HUDEP-2 (cell line): Measurements from ENCODE around the gene TUBGCP6.
A peak's percentile ranks its signal among the peaks of the same experiment; 100 is the strongest.
"Not testable (repeated sequence)": the region's sequence is repeated elsewhere in the genome, so short reads cannot be mapped to it uniquely, and the experiment has no call there.

Experiments used
- DNase-seq, 76 experiments: peaks; one replicate each; lab custom pipeline; 2025; ENCODE audit not compliant: unreplicated experiment in 76 of 76; lab: John Stamatoyannopoulos, UW

TUBGCP6 gene

DNA sequence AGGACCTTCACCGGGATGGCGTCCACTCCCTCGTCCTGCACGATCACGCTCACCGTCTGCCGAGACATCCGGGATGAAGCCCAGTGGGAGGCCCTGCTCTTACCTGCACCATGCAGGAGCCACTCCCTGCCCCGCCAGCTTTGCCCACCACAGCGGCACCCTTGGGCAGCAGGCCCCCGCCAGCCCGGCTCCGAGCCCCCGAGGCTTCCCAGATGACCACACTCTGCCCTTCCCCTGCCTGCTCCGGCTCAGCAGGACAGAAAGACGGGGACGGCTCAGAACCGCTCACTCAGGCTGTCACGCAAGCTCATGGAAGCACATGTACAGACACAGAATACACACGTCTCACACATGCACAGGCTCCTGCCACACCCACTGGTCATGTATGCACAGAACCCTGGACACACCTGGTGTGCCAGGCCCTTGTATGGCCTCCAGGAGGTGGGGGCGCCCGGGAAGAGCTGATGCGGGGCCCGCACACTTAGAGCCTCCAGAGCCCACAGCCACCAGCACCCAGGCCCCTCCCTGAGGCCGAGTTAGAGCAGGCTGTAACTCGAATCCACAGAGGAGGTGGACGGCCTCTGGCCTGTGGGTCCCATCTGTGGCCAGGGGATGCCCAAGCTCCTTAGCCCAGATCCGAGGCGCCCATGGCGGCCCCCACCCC, 34.3 kb upstream of the TUBGCP6 start:
- no peak for DNase-seq

DNA sequence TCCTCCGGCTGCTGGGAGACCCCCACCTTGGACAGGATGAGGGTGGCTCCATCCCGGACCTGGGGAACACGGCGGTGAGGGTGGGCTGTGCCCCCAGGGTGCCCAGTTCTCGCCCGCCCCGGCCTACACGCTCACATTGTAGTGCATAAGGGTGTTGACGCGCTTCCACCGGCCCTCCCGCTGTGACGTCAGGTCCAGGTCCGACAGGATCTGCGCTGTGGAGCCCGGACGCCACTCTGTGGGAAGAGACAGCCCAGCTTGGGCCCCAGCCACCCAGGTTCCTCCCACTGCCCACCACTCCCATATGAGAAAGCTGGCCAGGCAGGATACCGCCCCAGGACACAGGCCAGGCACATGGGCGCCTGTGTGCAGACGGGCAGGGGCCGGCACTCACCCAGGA, 33.6 kb upstream of the TUBGCP6 start:
- DNase-seq: no peak

- DNase-seq: no peak
Measured at GRCh38 chr22:50277761-50278160, 32.9 kb upstream of the TUBGCP6 start.

DNA sequence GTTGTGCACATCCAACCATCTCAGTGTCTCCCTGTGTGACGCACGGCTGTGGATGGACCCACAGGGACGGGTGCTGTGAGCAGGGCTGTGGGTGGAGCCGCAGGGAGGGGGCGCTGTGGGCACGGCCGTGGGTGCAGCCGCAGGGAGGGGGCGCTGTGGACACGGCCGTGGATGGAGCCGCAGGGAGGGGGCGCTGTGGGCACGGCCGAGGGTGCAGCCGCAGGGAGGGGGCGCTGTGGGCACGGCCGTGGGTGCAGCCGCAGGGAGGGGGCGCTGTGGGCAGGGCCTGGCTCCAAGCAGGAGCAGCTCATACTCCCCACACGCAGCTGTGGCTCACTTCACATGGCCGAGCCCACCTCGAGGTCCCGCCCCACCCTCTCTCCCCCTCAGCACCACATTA, 31.3 kb upstream of the TUBGCP6 start:
- peak in 60 of 76 experiments; percentile 3 to 79 (median 48) for DNase-seq

DNA sequence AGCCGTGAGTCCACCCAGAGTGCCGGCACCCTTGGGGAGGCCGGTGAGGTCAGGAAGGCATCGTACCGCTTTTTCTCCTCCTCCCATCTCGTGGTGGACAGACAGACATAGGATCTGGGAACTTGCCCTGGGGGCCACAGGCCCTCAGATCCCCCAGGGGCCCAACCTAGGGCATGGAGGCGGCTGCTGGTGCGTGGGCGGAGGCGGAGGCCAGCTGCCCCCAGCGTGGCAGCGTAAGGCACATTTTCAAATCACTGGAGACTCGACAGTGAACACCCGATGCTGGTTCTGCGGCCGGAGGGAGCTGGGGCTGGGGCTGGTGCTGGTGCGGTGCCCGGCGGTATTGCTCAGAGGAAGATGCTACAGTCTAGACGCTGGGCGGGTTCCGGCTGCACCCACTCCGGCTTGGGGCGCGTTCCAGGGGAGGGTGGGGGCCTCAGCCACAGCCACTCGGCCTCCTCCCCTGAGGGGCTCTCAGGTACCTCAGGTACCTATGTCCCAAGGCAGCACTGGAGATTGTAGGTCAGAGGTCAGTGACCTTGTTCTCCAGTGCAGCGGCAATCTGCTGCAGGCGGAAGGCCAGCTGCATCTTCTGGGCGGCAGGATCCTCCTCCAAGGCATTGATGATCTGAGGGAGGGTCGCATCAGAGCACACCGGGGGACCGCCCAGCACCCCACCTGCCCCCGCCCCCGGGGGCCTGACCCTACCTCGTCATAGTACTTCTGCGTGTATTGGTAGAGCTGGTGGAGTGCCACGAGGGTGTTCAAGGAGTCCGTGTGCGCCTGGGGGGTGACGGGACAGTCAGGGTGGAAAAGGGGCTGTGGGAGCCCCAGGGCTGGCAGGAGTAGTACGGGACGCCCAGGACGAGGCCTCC, 30.6 kb upstream of the TUBGCP6 start:
- no peak for DNase-seq

DNA sequence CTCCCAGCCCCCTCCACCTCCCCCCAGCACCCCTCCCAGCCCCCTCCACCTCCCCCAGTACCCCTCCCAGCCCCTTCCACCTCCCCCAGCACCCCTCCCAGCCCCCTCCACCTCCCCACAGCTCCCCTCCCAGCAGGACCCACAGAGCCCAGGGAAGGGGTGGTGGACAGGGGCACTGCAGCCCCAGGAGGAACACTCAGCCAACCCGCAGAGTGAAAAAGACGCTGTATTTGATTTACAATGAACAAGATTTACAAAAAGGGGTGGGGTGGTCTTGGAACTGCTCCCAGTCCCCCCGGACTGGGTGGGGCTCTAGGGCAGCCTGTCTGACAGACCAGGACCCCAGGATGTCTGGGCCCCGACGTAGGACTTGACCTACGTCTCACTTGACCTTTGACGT, 29.9 kb upstream of the TUBGCP6 start:
- no peak for DNase-seq

GRCh38 chr22:50274311-50274710, 29.5 kb upstream of the TUBGCP6 start:
- peak in 48 of 76 experiments; percentile 6 to 64 (median 36) for DNase-seq

GRCh38 chr22:50273781-50274180, 29.0 kb upstream of the TUBGCP6 start:
- DNase-seq: not testable (repeated sequence)

DNA sequence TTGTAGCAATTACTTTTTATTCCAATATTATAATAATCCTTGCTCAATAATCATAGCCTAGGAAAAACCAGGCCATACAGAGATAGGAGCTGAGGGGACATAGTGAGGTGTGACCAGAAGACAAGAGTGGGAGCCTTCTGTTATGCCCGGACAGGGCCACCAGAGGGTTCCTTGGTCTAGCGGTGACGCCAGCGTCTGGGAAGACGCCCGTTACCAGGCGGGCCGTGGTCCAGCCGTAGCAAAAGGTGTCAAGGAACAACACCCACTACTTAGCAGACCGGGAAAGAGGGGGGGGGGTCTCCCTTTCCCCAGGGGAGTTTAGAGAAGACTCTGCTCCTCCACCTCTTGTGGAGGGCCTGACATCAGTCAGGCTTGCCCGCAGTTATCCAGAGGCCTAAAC, 28.5 kb upstream of the TUBGCP6 start:
- DNase-seq: peak in 1 of 76 experiments; percentile 21

- no peak for DNase-seq
Measured at GRCh38 chr22:50272044-50272802, 27.4 kb upstream of the TUBGCP6 start.

- DNase-seq: peak in 57 of 76 experiments; percentile 11 to 76 (median 52)
Measured at GRCh38 chr22:50271519-50271970, 26.7 kb upstream of the TUBGCP6 start.

- DNase-seq: peak in 56 of 76 experiments; percentile 1 to 71 (median 41)
Measured at GRCh38 chr22:50270666-50271394, 26.0 kb upstream of the TUBGCP6 start.

- DNase-seq: peak in 8 of 76 experiments; percentile 8 to 23 (median 14)
Measured at GRCh38 chr22:50269970-50270665, 25.3 kb upstream of the TUBGCP6 start, which contains the start of gene MAPK11. MAPK11 (minus strand) TSS chr22:50270380; CDS start chr22:50270292, 88 bp downstream.

DNA sequence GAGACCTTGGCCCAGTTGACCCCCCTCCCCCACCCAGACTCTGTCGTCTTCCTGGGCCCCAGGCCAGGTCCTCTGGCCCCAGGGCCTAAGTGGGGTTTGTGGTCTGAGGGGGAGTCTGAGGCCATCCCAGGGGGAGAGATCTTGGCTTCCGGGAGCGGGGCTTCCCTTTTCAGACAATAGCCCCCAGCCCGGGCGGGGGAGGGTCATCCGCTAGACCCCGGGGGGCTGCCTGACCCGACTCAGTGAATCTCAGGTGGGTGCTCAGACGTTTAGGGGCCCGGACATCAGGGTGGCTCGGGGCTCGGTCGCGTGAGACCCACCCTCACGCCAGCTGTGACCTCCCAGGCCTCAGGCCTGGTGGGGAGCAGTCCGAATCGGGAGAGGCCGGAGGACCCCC, 24.7 kb upstream of the TUBGCP6 start:
- no peak for DNase-seq

GRCh38 chr22:50268655-50269113, 23.9 kb upstream of the TUBGCP6 start:
- DNase-seq: peak in 2 of 76 experiments; percentile 8 to 18

DNA sequence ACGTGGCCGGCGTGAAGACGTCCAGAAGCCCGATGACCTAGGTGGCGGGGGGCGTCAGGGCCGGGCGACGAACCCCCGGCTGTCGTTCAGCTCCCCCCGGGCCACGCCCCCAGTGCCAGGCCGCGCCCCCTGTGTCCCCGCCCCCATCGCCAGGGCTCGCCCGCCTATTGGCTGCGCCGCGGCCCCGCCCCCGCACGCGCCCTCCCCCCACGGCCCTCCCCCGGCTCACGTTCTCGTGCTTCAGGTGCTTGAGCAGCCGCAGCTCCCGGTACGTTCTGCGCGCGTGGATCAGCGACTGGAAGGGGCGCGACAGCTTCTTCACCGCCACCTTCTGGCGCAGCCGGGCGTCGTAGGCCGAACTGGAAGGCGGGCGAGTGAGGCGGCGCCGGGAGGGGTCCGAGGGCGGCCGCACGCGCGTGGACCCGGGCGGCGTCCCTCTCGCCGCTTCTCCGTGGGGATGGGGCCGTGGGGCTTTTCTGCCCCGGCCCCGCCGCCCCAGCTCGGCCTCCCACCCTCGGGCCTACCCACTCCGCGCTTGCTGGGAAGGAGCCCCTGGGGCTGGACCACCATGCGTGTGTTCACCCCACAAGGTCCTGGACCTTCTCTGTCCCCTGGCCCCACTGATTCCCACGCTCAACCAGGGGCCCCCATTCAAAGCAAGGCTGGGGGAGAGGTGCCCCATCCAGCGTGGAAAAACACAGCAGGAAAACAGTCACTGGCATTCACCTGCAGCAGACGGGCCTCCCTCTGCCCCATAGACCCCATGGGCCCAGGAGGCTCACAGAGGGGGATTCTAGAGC, 23.0 kb upstream of the TUBGCP6 start:
- peak in 25 of 76 experiments; percentile 11 to 46 (median 33) for DNase-seq

DNA sequence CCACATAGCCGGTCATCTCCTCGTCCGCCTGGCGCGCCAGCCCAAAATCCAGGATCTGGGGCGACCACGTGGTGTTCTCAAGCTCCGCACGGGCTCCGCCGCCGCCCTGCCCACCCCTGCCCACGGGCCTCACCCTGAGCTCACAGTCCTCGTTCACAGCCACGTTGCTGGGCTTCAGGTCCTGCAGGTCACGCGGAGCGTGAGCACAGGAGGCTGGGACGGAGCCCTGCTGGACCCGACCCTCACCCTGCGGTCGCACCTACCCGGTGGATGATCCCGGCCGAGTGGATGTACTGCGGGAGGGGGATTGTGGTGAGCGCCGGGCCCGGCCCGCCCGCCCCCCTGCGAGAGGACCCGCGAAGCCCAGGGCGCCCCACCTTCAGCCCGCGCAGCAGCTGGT, 22.2 kb upstream of the TUBGCP6 start:
- DNase-seq: no peak

GRCh38 chr22:50264946-50265669, 20.3 kb upstream of the TUBGCP6 start:
- no peak for DNase-seq
